Upper lobe of right lung (tissue), 1 donor: Measurements from ENCODE around the gene INKA2. TPM values are rescaled to one million over a fixed set of nuclear protein-coding genes. Genes with fewer than 3 reads are reported as not detected.

Source experiments
- ATAC-seq: fragments of 200-7000 bp; cut with Tn5 transposase; one replicate; pipeline ENCODE4 v1.9.1; 2020; ENCODE audit warnings: mild to moderate bottlenecking, moderate library complexity
- DNase-seq: peaks from one replicate; pipeline ENCODE4 v3.0.0-alpha.2; 2020
- H3K27ac ChIP-seq: fragments of 200-600 bp; one replicate; pipeline ENCODE4 v1.8.0; 2022
- H3K27me3 ChIP-seq: fragments of 200-600 bp; one replicate; pipeline ENCODE4 v1.8.0; 2022; ENCODE audit warnings: mild to moderate bottlenecking
- H3K36me3 ChIP-seq: fragments of 200-600 bp; one replicate; pipeline ENCODE4 v1.8.0; 2022
- H3K4me1 ChIP-seq: fragments of 200-600 bp; one replicate; pipeline ENCODE4 v1.8.0; 2022
- H3K4me3 ChIP-seq: fragments of 200-600 bp; one replicate; pipeline ENCODE4 v1.8.0; 2022; ENCODE audit warnings: mild to moderate bottlenecking
- H3K9me3 ChIP-seq: fragments of 200-600 bp; one replicate; pipeline ENCODE4 v1.8.0; 2022
- CTCF ChIP-seq: fragments of 200-600 bp; IDR thresholded peaks from one replicate; pipeline ENCODE4 v1.8.0; 2022; ENCODE audit warnings: antibody characterized with exemption
- intact Hi-C: fragments of 100-400 bp; cut with DNase I; formaldehyde crosslinking; loops from one replicate; pipeline ENCODE4 v1.11.0; 2022
- total RNA-seq: library from RNA; stranded (reverse); fragmentation: NEBNext Ultra II Directional; extraction: Animal tissue kit (Norgen Biotek cat#: 25700); gene quantifications from one replicate; pipeline ENCODE4 v1.2.1, GENCODE V29; 2021
- donor health status: DM: no; HTN: yes; CAD: no; lungs with severe emphysema.

INKA2 gene
- total RNA-seq, 1 donor from 2014 or later: 13.3 TPM

- no peaks in the 10 kb centered on the region for H3K4me1 ChIP-seq
- no peak overlapping the region for H3K4me3 ChIP-seq
- no peak overlapping the region for H3K27ac ChIP-seq
- no peaks in the 10 kb centered on the region for H3K9me3 ChIP-seq
- H3K27me3 ChIP-seq: no peaks in the 10 kb centered on the region
- peak; percentile 78 for TF ChIP-seq CTCF
- intact Hi-C loops: no loop called here
- no peak for DNase-seq
- peak; percentile 84 for ATAC-seq
- peaks cover 37% of the 10 kb centered on the region for H3K36me3 ChIP-seq
Observed at GRCh38 chr1:111769517-111770146, 30.4 kb upstream of the INKA2 start.

DNA sequence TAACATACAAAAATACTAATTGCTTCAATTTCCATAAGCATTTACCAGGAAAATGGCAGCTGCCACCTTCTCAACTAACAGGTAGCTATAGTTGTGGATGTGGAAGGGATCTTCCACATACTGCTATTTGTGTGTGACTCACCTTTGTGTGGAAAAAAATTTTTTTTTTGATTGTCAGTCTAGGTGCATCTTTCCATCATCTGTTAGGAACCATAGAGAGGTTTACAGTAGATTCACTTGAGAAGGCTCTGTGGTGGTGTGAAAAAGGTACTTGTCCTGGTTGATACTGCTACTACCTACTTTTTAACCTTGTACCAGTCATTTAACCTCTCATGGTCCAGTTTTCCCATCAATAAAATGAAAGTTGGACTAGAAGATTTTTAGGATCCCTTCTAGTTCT is 29.4 kb upstream of the INKA2 start:
- Histone ChIP-seq H3K27me3 (no peaks in the 10 kb centered on the region), H3K36me3 (peaks cover 47% of the 10 kb centered on the region), H3K9me3 (no peaks in the 10 kb centered on the region), H3K27ac (no peak overlapping the region), H3K4me1 (no peaks in the 10 kb centered on the region), H3K4me3 (no peak overlapping the region)
- no peak for DNase-seq
- TF ChIP-seq CTCF: no peak
- intact Hi-C loops: no loop called here
- ATAC-seq: no peak

DNA sequence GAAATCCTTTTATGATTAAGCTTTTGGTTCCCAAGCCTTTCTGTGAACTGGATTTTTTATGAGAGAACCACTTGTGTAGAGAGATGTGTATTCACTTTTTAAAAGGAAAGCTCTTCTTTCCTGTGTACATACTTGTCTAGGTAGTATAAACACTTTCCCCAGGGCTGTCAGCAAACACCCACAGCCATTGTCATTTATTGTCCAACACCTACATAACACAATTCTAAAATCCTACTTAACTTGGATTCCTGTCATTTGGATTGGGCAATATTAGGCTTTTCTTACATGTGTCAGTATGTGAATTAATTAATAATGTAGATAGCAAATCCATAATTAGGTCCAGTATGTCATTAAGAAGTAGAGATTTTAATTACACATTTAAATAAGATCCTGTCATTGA is 28.8 kb upstream of the INKA2 start:
- H3K4me1 ChIP-seq: no peaks in the 10 kb centered on the region
- no peaks in the 10 kb centered on the region for H3K9me3 ChIP-seq
- H3K4me3 ChIP-seq: no peak overlapping the region
- intact Hi-C loops: no loop called here
- no peak overlapping the region for H3K27ac ChIP-seq
- no peak for ATAC-seq
- no peaks in the 10 kb centered on the region for H3K27me3 ChIP-seq
- no peak for TF ChIP-seq CTCF
- peaks cover 54% of the 10 kb centered on the region for H3K36me3 ChIP-seq
- no peak for DNase-seq

GRCh38 chr1:111762332-111762731 is 23.1 kb upstream of the INKA2 start:
- DNase-seq (no peak), ATAC-seq (no peak)
- peaks cover 97% of the 10 kb centered on the region for H3K36me3 ChIP-seq
- no peaks in the 10 kb centered on the region for H3K9me3 ChIP-seq
- H3K27ac ChIP-seq: no peak overlapping the region
- H3K4me3 ChIP-seq: no peak overlapping the region
- intact Hi-C loops: no loop called here
- peaks cover 6% of the 10 kb centered on the region for H3K4me1 ChIP-seq
- no peaks in the 10 kb centered on the region for H3K27me3 ChIP-seq
- TF ChIP-seq CTCF: no peak

- Histone ChIP-seq H3K9me3 (no peaks in the 10 kb centered on the region), H3K27me3 (no peaks in the 10 kb centered on the region), H3K4me1 (peaks cover 12% of the 10 kb centered on the region), H3K36me3 (peaks cover 90% of the 10 kb centered on the region), H3K4me3 (no peak overlapping the region), H3K27ac (no peak overlapping the region)
- DNase-seq: no peak
- no peak for ATAC-seq
- intact Hi-C loops: no loop called here
- no peak for TF ChIP-seq CTCF
Observed at GRCh38 chr1:111761717-111762116, 22.5 kb upstream of the INKA2 start.

DNA sequence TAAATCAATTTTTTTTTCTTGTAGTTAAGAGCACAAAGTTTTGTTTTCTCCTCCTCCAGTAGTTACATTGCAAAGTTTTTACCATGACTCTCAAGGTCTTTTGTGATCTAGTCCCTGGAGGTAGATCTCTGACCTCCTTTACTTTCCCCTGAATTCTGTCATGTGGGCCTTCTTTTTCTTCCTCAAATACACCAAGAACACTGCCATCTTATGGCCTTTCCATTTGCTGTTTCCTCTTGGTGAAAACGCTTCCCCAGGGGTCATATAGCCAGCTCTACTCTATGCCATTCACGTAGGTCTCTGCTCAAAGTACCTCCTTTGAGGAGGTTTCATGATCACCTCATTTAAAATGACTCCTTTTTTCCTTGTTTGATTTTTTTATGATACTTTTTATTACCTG is 19.2 kb upstream of the INKA2 start:
- no peak for TF ChIP-seq CTCF
- peaks cover 16% of the 10 kb centered on the region for H3K4me1 ChIP-seq
- H3K27ac ChIP-seq: no peak overlapping the region
- H3K9me3 ChIP-seq: no peaks in the 10 kb centered on the region
- peaks cover 57% of the 10 kb centered on the region for H3K36me3 ChIP-seq
- no peak for ATAC-seq
- DNase-seq: no peak
- intact Hi-C loops: loop anchor here (10.0 kb wide), 1 partner anchor 274 kb away; no protein-coding TSS in a partner anchor
- H3K4me3 ChIP-seq: no peak overlapping the region
- no peaks in the 10 kb centered on the region for H3K27me3 ChIP-seq
